Activated T-helper 1 cell treated with Interleukin-2 at 50 U/mL for 16 hours (primary cell): ENCODE data around the gene DDIT3.
A peak's percentile ranks its signal among the peaks of the same experiment; 100 is the strongest.

Experiments used
- DNase-seq: peaks from one replicate; pipeline ENCODE4 v3.0.0-alpha.2; 2020; ENCODE audit warnings: low read depth

DDIT3 gene

GRCh38 chr12:57547288-57548012, 27.1 kb upstream of the DDIT3 start:
- DNase-seq, result no peak

GRCh38 chr12:57546438-57547287, 26.3 kb upstream of the DDIT3 start, which contains the start of gene DCTN2:
Gene DCTN2, minus strand, starts transcription at chr12:57547192. Its CDS starts 129 bp downstream, at chr12:57547063.
- peak; percentile 85 for DNase-seq

GRCh38 chr12:57545809-57546437, 25.6 kb upstream of the DDIT3 start:
- no peak for DNase-seq

GRCh38 chr12:57543581-57543980, 23.3 kb upstream of the DDIT3 start:
- DNase-seq, result no peak

- no peak for DNase-seq
These were observed 21.4 kb upstream of the DDIT3 start for GRCh38 chr12:57541717-57542116.

GRCh38 chr12:57541001-57541400, 20.7 kb upstream of the DDIT3 start:
- no peak for DNase-seq

GRCh38 chr12:57539134-57539768, 18.9 kb upstream of the DDIT3 start:
- no peak for DNase-seq

- DNase-seq, result no peak
These were observed 16.3 kb upstream of the DDIT3 start for GRCh38 chr12:57536597-57536942.

GRCh38 chr12:57535764-57536596, 15.7 kb upstream of the DDIT3 start:
- no peak for DNase-seq

- no peak for DNase-seq
These were observed 14.8 kb upstream of the DDIT3 start for GRCh38 chr12:57534991-57535543.

GRCh38 chr12:57534250-57534649, 13.9 kb upstream of the DDIT3 start:
- no peak for DNase-seq

- DNase-seq, result no peak
These were observed 12.8 kb upstream of the DDIT3 start for GRCh38 chr12:57533108-57533507.

- no peak for DNase-seq
These were observed 11.5 kb upstream of the DDIT3 start for GRCh38 chr12:57531836-57532235.

- no peak for DNase-seq
These were observed 10.3 kb upstream of the DDIT3 start for GRCh38 chr12:57530396-57531142.

GRCh38 chr12:57529831-57530230, 9.5 kb upstream of the DDIT3 start:
- DNase-seq, result no peak

GRCh38 chr12:57528831-57529555, 8.7 kb upstream of the DDIT3 start:
- DNase-seq, result no peak

- DNase-seq, result no peak
These were observed 7.9 kb upstream of the DDIT3 start for GRCh38 chr12:57528176-57528575.

GRCh38 chr12:57527184-57527583, 6.9 kb upstream of the DDIT3 start:
- DNase-seq, result no peak

GRCh38 chr12:57526477-57527126, 6.3 kb upstream of the DDIT3 start:
- DNase-seq, result no peak
